LNCAP (cell line): ENCODE measurements around the gene RBMS1.

Experiments
- TF ChIP-seq, protein P1 (sequence below): fragments of 450-650 bp; IDR thresholded peaks from 2 replicates; pipeline ENCODE4 v1.5.1; 2017; ENCODE audit warnings: mild to moderate bottlenecking

Gene RBMS1

DNA sequence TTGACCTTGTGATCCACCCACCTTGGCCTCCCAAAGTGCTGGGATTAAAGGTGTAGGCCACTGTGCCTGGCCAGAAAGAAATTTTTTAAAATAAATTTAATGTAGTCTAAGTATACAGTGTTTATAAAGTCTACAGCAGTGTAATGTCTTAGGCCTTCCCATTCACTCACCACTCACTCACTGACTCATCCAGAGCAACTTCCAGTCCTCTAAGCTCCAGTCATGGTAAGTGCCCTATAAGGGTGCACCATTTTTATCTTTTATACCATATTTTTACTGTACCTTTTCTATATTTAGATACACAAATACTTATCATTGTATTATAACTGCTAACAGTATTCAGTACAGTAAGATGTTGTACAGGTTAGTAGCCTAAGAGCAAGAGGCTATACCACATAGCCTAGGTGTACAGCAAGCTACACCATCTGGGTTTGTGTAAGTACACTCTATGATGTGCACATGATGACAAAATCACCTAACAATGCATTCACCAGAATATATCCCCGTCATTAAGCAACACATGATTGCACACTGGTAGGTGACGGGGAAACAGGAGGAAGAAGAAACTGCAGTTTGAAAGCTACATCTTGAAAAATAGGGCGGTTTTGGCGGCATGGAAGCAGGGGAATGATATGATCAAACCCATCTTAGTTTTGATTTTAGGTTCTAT is 188.4 kb downstream of the RBMS1 start:
- TF ChIP-seq, protein P1, sequence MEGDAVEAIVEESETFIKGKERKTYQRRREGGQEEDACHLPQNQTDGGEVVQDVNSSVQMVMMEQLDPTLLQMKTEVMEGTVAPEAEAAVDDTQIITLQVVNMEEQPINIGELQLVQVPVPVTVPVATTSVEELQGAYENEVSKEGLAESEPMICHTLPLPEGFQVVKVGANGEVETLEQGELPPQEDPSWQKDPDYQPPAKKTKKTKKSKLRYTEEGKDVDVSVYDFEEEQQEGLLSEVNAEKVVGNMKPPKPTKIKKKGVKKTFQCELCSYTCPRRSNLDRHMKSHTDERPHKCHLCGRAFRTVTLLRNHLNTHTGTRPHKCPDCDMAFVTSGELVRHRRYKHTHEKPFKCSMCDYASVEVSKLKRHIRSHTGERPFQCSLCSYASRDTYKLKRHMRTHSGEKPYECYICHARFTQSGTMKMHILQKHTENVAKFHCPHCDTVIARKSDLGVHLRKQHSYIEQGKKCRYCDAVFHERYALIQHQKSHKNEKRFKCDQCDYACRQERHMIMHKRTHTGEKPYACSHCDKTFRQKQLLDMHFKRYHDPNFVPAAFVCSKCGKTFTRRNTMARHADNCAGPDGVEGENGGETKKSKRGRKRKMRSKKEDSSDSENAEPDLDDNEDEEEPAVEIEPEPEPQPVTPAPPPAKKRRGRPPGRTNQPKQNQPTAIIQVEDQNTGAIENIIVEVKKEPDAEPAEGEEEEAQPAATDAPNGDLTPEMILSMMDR, result no peak

- TF ChIP-seq, protein P1, result no peak
Observed at GRCh38 chr2:160303527-160303926, 190.1 kb downstream of the RBMS1 start.

DNA sequence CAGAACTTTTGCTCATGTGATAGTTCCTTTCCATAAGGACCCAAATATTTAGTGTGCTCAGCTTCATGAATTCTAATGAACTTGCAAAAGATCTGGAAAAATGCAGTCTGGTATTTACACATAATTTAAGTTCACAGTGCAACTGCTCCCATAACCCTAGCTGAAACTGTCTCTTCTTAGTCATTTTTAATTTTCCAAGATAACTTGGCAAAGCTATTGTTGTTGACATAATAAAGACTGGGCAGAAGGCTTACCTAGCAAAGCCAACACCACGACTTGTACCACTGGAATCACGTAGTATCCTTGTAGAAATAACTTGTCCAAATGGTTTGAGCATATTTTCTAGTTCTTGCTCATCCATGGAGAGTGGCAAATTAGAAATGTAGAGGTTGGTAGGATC is 190.5 kb downstream of the RBMS1 start:
- TF ChIP-seq, protein P1, result no peak

DNA sequence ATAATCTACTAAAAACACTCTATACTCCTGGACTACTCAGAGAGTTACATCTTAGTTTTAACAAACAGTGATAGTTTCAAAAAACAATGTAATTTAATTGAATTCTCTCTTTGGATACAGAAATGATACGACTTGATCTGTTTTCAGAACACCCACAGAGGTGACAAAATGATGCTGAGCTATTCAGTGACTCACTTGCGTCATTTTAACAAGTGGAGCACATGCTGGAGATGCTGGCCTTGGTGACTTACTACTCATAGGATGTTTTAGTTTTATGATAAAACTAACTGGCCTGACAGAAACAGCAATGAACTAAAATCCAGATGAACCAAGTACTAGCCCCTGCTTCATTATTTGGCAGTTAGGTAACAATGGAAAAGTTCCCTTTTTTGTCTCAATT is 192.2 kb downstream of the RBMS1 start:
- TF ChIP-seq, protein P1, result no peak

GRCh38 chr2:160300203-160300602 is 193.4 kb downstream of the RBMS1 start:
- TF ChIP-seq, protein P1, result no peak

- TF ChIP-seq, protein P1, result no peak
Observed at GRCh38 chr2:160299540-160299939, 194.1 kb downstream of the RBMS1 start.

GRCh38 chr2:160298960-160299359 is 194.6 kb downstream of the RBMS1 start:
- TF ChIP-seq, protein P1, result no peak
